ENCODE results near the gene ABTB1.

DNA sequence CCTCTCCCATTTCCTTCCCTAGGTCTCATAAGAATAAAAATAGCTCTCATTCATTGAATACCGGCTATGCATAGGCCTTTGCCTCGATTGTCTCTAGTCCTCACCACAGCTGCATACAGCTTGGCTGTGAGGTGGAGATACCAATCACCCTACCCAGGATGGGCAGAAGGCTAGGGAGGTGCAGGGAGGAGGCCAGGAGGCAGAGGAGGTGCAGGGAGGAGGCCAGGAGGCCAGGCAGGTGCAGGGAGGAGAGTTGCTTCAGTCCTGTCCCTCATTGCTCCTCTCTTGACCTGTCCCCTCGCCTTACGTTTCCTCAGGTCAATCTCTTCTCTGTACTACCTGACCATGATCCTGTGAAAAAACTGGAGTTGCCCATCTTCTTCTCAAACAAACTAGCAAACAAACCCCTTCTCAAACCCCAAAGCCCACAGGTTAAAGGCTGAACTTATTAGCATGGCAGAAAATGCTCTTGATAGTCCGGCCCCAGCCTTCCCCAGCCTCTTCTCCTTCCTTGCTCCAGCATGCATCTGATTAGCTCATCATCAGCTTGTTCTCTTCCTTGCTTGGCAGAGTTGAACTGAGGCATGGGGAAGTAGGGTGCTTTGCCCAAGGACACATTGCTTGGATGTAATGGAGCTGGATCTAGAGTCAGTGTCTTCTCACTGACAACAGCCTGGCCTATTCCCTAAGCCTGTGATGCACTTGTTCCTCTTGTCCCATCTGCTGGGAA, 27.9 kb upstream of the ABTB1 start:
- TF ChIP-seq, protein P1, sequence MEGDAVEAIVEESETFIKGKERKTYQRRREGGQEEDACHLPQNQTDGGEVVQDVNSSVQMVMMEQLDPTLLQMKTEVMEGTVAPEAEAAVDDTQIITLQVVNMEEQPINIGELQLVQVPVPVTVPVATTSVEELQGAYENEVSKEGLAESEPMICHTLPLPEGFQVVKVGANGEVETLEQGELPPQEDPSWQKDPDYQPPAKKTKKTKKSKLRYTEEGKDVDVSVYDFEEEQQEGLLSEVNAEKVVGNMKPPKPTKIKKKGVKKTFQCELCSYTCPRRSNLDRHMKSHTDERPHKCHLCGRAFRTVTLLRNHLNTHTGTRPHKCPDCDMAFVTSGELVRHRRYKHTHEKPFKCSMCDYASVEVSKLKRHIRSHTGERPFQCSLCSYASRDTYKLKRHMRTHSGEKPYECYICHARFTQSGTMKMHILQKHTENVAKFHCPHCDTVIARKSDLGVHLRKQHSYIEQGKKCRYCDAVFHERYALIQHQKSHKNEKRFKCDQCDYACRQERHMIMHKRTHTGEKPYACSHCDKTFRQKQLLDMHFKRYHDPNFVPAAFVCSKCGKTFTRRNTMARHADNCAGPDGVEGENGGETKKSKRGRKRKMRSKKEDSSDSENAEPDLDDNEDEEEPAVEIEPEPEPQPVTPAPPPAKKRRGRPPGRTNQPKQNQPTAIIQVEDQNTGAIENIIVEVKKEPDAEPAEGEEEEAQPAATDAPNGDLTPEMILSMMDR (IDR thresholded peaks at IDR 0.05) = no peak
- no peak for TF ChIP-seq ZFX (IDR thresholded peaks at IDR 0.05; ENCODE audit: borderline replicate concordance)
